ENCODE measurements around the gene DHRS3. TPM values are rescaled to one million over a fixed set of nuclear protein-coding genes. Genes with fewer than 3 reads are reported as not detected.
"Not testable (repeated sequence)": the region's sequence is repeated elsewhere in the genome, so short reads cannot be mapped to it uniquely, and the experiment has no call there.

Gene DHRS3
- total RNA-seq, 4 donors from 2014 or later, result 73.3 to 86.9 (median 80.2) TPM

GRCh38 chr1:12541274-12542137 lies 76.5 kb downstream of the DHRS3 start:
- no peak overlapping the region for H3K4me3 ChIP-seq
- H3K27me3 ChIP-seq, result no peaks in the 10 kb centered on the region
- H3K9me3 ChIP-seq, result no peaks in the 10 kb centered on the region
- H3K36me3 ChIP-seq, result no peaks in the 10 kb centered on the region
- H3K27ac ChIP-seq, result peak overlapping the region; percentile 7
- TF ChIP-seq CTCF (IDR thresholded peaks at IDR 0.05) (no peak), EP300 (IDR thresholded peaks at IDR 0.05) (no peak), POLR2A (IDR thresholded peaks at IDR 0.05) (no peak), POLR2AphosphoS5 (IDR thresholded peaks at IDR 0.05) (no peak)
- DNase-seq (ENCODE audit: low spot score in 2 of 2), result no peak
- 62% methylated on average over 11 of the region's 17 CpGs for WGBS
- peaks cover 23% of the 10 kb centered on the region for H3K4me1 ChIP-seq

- DNase-seq (ENCODE audit: low spot score in 2 of 2), result no peak
- 77% methylated on average over 4 of the region's 17 CpGs for WGBS
- Histone ChIP-seq H3K27me3 (no peaks in the 10 kb centered on the region), H3K27ac (peak overlapping the region; percentile 7), H3K4me3 (no peak overlapping the region), H3K36me3 (no peaks in the 10 kb centered on the region), H3K9me3 (peaks cover 3% of the 10 kb centered on the region), H3K4me1 (peaks cover 19% of the 10 kb centered on the region)
- TF ChIP-seq EP300 (IDR thresholded peaks at IDR 0.05) (no peak), POLR2A (IDR thresholded peaks at IDR 0.05) (no peak), CTCF (IDR thresholded peaks at IDR 0.05) (no peak), POLR2AphosphoS5 (IDR thresholded peaks at IDR 0.05) (no peak)
Observed at GRCh38 chr1:12540580-12541273, 77.3 kb downstream of the DHRS3 start.

GRCh38 chr1:12539705-12540579 lies 78.1 kb downstream of the DHRS3 start:
- Histone ChIP-seq H3K4me1 (peaks cover 19% of the 10 kb centered on the region), H3K9me3 (peaks cover 3% of the 10 kb centered on the region), H3K4me3 (no peak overlapping the region), H3K27me3 (no peaks in the 10 kb centered on the region), H3K36me3 (no peaks in the 10 kb centered on the region), H3K27ac (peak overlapping the region; percentile 7)
- WGBS, result 64% methylated on average over 11 of the region's 34 CpGs
- peak in 1 of 3 donors; percentile 8 for TF ChIP-seq POLR2AphosphoS5 (IDR thresholded peaks at IDR 0.05)
- no peak for TF ChIP-seq CTCF (IDR thresholded peaks at IDR 0.05)
- peak; percentile 88 for TF ChIP-seq EP300 (IDR thresholded peaks at IDR 0.05)
- TF ChIP-seq POLR2A (IDR thresholded peaks at IDR 0.05), result no peak
- DNase-seq (ENCODE audit: low spot score in 2 of 2), result peak; percentile 91 to 94

GRCh38 chr1:12539320-12539704 lies 78.7 kb downstream of the DHRS3 start:
- Histone ChIP-seq H3K36me3 (no peaks in the 10 kb centered on the region), H3K9me3 (peaks cover 3% of the 10 kb centered on the region), H3K27ac (peak overlapping the region; percentile 7), H3K27me3 (no peaks in the 10 kb centered on the region), H3K4me1 (peaks cover 19% of the 10 kb centered on the region), H3K4me3 (no peak overlapping the region)
- no CpG with 5 or more reads among the region's 2 CpGs for WGBS
- TF ChIP-seq EP300 (IDR thresholded peaks at IDR 0.05), result no peak
- TF ChIP-seq CTCF (IDR thresholded peaks at IDR 0.05), result no peak
- TF ChIP-seq POLR2AphosphoS5 (IDR thresholded peaks at IDR 0.05), result no peak
- TF ChIP-seq POLR2A (IDR thresholded peaks at IDR 0.05), result no peak
- DNase-seq (ENCODE audit: low spot score in 2 of 2), result no peak

GRCh38 chr1:12538536-12538935 lies 79.5 kb downstream of the DHRS3 start:
- not testable (repeated sequence) for H3K36me3 ChIP-seq; H3K4me3 ChIP-seq; H3K27me3 ChIP-seq; H3K27ac ChIP-seq; DNase-seq (ENCODE audit: low spot score in 2 of 2); H3K9me3 ChIP-seq
- H3K4me1 ChIP-seq, result peaks cover 19% of the 10 kb centered on the region
- 96% methylated on average over 3 of the region's 3 CpGs for WGBS

Data from suprapubic skin (tissue), 4 donors.